HepG2 (cell line): ENCODE data around the gene TEAD3. TPM values are rescaled to one million over a fixed set of nuclear protein-coding genes. Genes with fewer than 3 reads are reported as not detected.

ENCODE experiments used
- JDP2 ChIP-seq: sonication (generic); formaldehyde crosslinking; IDR thresholded peaks from 2 replicates; pipeline ENCODE4 v1.8.1; 2022; ENCODE audit warnings: missing genetic modification reagents, borderline replicate concordance
- MED13 ChIP-seq: sonication (generic); formaldehyde crosslinking; IDR thresholded peaks from 2 replicates; pipeline ENCODE4 v1.5.0; 2020; ENCODE audit warnings: missing genetic modification reagents
- U2AF1 ChIP-seq: fragments of 200-400 bp; formaldehyde crosslinking; optimal IDR thresholded peaks from 2 replicates; pipeline ENCODE3; 2017; ENCODE audit warnings: mild to moderate bottlenecking, low read depth, low read length
- ZKSCAN5 ChIP-seq: sonication (generic); formaldehyde crosslinking; IDR thresholded peaks from 2 replicates; pipeline ENCODE4 v1.5.1; 2020; ENCODE audit warnings: mild to moderate bottlenecking, missing genetic modification reagents
- ZNF616 ChIP-seq: sonication (generic); formaldehyde crosslinking; IDR thresholded peaks from 2 replicates; pipeline ENCODE4 v1.5.0; 2020; ENCODE audit warnings: low read depth, mild to moderate bottlenecking, missing genetic modification reagents
- ZNF724P ChIP-seq: sonication (generic); formaldehyde crosslinking; IDR thresholded peaks from 2 replicates; pipeline ENCODE4 v1.8.0; 2022; ENCODE audit warnings: missing genetic modification reagents, borderline replicate concordance
- ZNF761 ChIP-seq: sonication (generic); formaldehyde crosslinking; conservative IDR thresholded peaks from 2 replicates; pipeline ENCODE4 v1.4.0; 2020; ENCODE audit warnings: mild to moderate bottlenecking, missing genetic modification reagents
- ZSCAN22 ChIP-seq: sonication (generic); formaldehyde crosslinking; IDR thresholded peaks from 2 replicates; pipeline ENCODE4 v1.4.0; 2020; ENCODE audit warnings: mild to moderate bottlenecking, missing genetic modification reagents
- polyA plus RNA-seq, 8 experiments: library from polyadenylated mRNA; depleted of rRNA in 3 of 8; stranded (reverse) in 7 of 8; unstranded in 1 of 8; fragments of >200 nt; fragmentation: Illumina TruSeq in 4 of 8; extraction: Trizol in 4 of 8; gene quantifications; 2 replicates each; pipeline versions ENCODE4 v1.2.1 to v1.2.3, GENCODE V29; 2011 to 2016; ENCODE audit warnings: low read depth in 4 of 8, missing spikeins in 1 of 8, mixed read lengths in 1 of 8; ENCODE audit not compliant: insufficient read depth in 1 of 8
- total RNA-seq, 5 experiments: library from RNA; depleted of rRNA; stranded (reverse); fragments of >200 nt; fragmentation: Illumina TruSeq; extraction: Trizol; gene quantifications; 2 replicates each; pipeline ENCODE4 v1.2.3, GENCODE V29; 2016; ENCODE audit warnings: low read depth in 1 of 5
- TF ChIP-seq, protein P1 (sequence below): sonication (generic); formaldehyde crosslinking; IDR thresholded peaks from one replicate; pipeline ENCODE4 v1.5.1; 2020; ENCODE audit warnings: mild to moderate bottlenecking, missing genetic modification reagents; ENCODE audit errors: not compliant biosample characterization
- TF ChIP-seq, protein P2 (sequence below): sonication (generic); formaldehyde crosslinking; IDR thresholded peaks from 2 replicates; pipeline ENCODE4 v1.5.1; 2020; ENCODE audit warnings: mild to moderate bottlenecking, missing genetic modification reagents, borderline replicate concordance
- TF ChIP-seq, protein P3 (sequence below): sonication (generic); formaldehyde crosslinking; IDR thresholded peaks from 2 replicates; pipeline ENCODE4 v1.8.0; 2022; ENCODE audit warnings: mild to moderate bottlenecking, missing genetic modification reagents; ENCODE audit not compliant: insufficient replicate concordance

TEAD3 gene
- total and polyA plus RNA-seq, 2 of the 13 experiments (the other 11 are each of a cell fraction or from before 2014, with no cell fraction given): 15.1 to 16.5 TPM

DNA sequence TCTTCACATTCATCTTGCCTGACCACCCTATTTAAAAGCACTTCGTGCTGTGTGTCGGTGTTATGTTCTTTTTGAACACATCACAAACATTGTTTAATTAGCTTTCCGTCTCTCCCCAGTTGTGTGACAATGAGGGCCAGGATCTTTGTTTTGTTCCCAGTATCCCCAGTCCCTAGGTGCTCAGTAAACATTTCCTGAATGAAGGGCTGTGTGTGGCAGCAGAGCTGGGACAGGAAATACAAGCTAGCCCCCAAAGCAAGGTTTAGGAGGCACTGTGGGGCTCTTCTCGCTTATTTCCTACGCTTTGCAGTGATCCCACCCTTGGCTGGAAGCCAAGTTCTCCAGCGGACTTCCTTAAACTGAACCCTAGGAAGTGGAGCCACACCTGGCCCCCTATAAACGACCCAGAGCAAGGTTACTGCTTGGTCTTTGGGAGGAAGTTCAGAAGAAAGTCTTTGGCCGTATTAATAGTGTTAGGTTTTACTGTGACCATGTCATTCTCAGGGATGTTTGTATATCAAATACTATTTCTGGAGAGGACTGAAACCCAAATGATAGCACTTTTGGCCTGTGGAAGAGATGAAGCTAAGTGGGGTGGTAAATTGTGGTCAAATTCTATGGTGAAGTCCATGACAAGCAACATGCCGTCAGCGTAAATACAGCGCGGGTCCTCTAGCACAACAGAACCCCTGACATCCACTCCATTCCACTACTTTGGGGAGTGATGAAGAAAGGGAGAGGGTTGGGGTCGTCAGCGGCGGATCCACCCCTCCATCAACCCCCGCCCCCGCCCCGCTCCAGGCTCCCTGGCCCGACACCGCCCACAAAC, 45.3 kb downstream of the TEAD3 start (continued):
- TF ChIP-seq, protein P1, sequence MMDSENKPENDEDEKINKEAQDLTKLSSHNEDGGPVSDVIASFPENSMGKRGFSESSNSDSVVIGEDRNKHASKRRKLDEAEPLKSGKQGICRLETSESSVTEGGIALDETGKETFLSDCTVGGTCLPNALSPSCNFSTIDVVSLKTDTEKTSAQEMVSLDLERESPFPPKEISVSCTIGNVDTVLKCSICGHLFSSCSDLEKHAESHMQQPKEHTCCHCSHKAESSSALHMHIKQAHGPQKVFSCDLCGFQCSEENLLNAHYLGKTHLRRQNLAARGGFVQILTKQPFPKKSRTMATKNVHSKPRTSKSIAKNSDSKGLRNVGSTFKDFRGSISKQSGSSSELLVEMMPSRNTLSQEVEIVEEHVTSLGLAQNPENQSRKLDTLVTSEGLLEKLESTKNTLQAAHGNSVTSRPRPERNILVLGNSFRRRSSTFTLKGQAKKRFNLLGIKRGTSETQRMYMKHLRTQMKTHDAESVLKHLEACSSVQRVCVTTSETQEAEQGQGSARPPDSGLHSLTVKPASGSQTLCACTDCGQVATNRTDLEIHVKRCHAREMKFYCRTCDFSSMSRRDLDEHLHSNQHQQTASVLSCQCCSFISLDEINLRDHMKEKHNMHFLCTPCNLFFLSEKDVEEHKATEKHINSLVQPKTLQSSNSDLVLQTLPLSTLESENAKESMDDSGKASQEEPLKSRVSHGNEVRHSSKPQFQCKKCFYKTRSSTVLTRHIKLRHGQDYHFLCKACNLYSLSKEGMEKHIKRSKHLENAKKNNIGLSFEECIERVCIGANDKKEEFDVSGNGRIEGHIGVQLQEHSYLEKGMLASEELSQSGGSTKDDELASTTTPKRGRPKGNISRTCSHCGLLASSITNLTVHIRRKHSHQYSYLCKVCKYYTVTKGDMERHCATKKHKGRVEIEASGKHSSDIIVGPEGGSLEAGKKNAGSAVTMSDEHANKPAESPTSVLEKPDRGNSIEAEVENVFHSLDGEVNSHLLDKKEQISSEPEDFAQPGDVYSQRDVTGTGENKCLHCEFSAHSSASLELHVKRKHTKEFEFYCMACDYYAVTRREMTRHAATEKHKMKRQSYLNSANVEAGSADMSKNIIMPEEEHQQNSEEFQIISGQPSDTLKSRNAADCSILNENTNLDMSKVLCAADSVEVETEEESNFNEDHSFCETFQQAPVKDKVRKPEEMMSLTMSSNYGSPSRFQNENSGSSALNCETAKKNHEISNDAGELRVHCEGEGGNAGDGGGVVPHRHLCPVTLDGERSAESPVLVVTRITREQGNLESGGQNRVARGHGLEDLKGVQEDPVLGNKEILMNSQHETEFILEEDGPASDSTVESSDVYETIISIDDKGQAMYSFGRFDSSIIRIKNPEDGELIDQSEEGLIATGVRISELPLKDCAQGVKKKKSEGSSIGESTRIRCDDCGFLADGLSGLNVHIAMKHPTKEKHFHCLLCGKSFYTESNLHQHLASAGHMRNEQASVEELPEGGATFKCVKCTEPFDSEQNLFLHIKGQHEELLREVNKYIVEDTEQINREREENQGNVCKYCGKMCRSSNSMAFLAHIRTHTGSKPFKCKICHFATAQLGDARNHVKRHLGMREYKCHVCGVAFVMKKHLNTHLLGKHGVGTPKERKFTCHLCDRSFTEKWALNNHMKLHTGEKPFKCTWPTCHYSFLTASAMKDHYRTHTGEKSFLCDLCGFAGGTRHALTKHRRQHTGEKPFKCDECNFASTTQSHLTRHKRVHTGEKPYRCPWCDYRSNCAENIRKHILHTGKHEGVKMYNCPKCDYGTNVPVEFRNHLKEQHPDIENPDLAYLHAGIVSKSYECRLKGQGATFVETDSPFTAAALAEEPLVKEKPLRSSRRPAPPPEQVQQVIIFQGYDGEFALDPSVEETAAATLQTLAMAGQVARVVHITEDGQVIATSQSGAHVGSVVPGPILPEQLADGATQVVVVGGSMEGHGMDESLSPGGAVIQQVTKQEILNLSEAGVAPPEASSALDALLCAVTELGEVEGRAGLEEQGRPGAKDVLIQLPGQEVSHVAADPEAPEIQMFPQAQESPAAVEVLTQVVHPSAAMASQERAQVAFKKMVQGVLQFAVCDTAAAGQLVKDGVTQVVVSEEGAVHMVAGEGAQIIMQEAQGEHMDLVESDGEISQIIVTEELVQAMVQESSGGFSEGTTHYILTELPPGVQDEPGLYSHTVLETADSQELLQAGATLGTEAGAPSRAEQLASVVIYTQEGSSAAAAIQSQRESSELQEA (CRISPR knock-in tag): no peak
- 0 out of 2 replicates have a peak, but pooled peaks have one; percentile 5 for TF ChIP-seq ZKSCAN5 (CRISPR knock-in tag)
- TF ChIP-seq MED13 (CRISPR knock-in tag): no peak
- no peak for TF ChIP-seq ZNF724P (CRISPR knock-in tag)
- no peak for TF ChIP-seq ZNF616 (CRISPR knock-in tag)
- TF ChIP-seq, protein P2, sequence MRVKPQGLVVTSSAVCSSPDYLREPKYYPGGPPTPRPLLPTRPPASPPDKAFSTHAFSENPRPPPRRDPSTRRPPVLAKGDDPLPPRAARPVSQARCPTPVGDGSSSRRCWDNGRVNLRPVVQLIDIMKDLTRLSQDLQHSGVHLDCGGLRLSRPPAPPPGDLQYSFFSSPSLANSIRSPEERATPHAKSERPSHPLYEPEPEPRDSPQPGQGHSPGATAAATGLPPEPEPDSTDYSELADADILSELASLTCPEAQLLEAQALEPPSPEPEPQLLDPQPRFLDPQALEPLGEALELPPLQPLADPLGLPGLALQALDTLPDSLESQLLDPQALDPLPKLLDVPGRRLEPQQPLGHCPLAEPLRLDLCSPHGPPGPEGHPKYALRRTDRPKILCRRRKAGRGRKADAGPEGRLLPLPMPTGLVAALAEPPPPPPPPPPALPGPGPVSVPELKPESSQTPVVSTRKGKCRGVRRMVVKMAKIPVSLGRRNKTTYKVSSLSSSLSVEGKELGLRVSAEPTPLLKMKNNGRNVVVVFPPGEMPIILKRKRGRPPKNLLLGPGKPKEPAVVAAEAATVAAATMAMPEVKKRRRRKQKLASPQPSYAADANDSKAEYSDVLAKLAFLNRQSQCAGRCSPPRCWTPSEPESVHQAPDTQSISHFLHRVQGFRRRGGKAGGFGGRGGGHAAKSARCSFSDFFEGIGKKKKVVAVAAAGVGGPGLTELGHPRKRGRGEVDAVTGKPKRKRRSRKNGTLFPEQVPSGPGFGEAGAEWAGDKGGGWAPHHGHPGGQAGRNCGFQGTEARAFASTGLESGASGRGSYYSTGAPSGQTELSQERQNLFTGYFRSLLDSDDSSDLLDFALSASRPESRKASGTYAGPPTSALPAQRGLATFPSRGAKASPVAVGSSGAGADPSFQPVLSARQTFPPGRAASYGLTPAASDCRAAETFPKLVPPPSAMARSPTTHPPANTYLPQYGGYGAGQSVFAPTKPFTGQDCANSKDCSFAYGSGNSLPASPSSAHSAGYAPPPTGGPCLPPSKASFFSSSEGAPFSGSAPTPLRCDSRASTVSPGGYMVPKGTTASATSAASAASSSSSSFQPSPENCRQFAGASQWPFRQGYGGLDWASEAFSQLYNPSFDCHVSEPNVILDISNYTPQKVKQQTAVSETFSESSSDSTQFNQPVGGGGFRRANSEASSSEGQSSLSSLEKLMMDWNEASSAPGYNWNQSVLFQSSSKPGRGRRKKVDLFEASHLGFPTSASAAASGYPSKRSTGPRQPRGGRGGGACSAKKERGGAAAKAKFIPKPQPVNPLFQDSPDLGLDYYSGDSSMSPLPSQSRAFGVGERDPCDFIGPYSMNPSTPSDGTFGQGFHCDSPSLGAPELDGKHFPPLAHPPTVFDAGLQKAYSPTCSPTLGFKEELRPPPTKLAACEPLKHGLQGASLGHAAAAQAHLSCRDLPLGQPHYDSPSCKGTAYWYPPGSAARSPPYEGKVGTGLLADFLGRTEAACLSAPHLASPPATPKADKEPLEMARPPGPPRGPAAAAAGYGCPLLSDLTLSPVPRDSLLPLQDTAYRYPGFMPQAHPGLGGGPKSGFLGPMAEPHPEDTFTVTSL (CRISPR knock-in tag): no peak
- TF ChIP-seq JDP2 (CRISPR knock-in tag): no peak
- no peak for TF ChIP-seq ZNF761 (CRISPR knock-in tag)
- TF ChIP-seq U2AF1: no peak
- 0 out of 2 replicates have a peak, but pooled peaks have one; percentile 48 for TF ChIP-seq ZSCAN22 (CRISPR knock-in tag)
- TF ChIP-seq, protein P3, sequence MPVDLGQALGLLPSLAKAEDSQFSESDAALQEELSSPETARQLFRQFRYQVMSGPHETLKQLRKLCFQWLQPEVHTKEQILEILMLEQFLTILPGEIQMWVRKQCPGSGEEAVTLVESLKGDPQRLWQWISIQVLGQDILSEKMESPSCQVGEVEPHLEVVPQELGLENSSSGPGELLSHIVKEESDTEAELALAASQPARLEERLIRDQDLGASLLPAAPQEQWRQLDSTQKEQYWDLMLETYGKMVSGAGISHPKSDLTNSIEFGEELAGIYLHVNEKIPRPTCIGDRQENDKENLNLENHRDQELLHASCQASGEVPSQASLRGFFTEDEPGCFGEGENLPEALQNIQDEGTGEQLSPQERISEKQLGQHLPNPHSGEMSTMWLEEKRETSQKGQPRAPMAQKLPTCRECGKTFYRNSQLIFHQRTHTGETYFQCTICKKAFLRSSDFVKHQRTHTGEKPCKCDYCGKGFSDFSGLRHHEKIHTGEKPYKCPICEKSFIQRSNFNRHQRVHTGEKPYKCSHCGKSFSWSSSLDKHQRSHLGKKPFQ (CRISPR knock-in tag): peak; percentile 25
